ENCODE measurements around the gene SOX8.

The SOX8 gene

GRCh38 chr16:1028524-1029258 is 47.1 kb downstream of the SOX8 start:
- no peak for DNase-seq

GRCh38 chr16:1029259-1029545 is 47.6 kb downstream of the SOX8 start:
- DNase-seq = no peak

- DNase-seq = no peak
Observed at GRCh38 chr16:1030473-1030901, 48.9 kb downstream of the SOX8 start.

GRCh38 chr16:1031666-1032065 is 50.1 kb downstream of the SOX8 start:
- no peak for DNase-seq

GRCh38 chr16:1032607-1033006 is 51.0 kb downstream of the SOX8 start:
- no peak for DNase-seq

GRCh38 chr16:1033128-1033679 is 51.6 kb downstream of the SOX8 start:
- no peak for DNase-seq

- no peak for DNase-seq
Observed at GRCh38 chr16:1034230-1035065, 52.9 kb downstream of the SOX8 start.

- no peak for DNase-seq
Observed at GRCh38 chr16:1035066-1035415, 53.5 kb downstream of the SOX8 start.

- DNase-seq = no peak
Observed at GRCh38 chr16:1036166-1036565, 54.6 kb downstream of the SOX8 start.
